ENCODE results near the gene CCNY.

The CCNY gene

GRCh38 chr10:35579116-35579515 lies 242.8 kb downstream of the CCNY start:
- Histone ChIP-seq H3K9ac (ENCODE audit: low read length) (no peak overlapping the region), H3K27me3 (replicated peaks; ENCODE audit: insufficient read depth, low read length) (no peaks in the 10 kb centered on the region), H3K4me1 (ENCODE audit: low read length) (no peaks in the 10 kb centered on the region), H3K9me2 (replicated peaks; ENCODE audit: insufficient read depth, low read length) (no peaks in the 10 kb centered on the region), H2AFZ (ENCODE audit: low read length) (no peak overlapping the region), H3K36me3 (replicated peaks; ENCODE audit: insufficient read depth, low read length) (no peaks in the 10 kb centered on the region), H3F3A (ENCODE audit: insufficient read depth, low read length) (no peaks in the 10 kb centered on the region), H4K20me1 (ENCODE audit: insufficient read depth, low read length) (no peaks in the 10 kb centered on the region), H3K4me2 (ENCODE audit: low read depth, low read length) (no peak overlapping the region), H3K79me2 (ENCODE audit: low read length) (no peaks in the 10 kb centered on the region), H3K27ac (ENCODE audit: low read length) (no peak overlapping the region), H3K4me3 (ENCODE audit: low read length) (no peak overlapping the region), H3K9me3 (replicated peaks; ENCODE audit: insufficient read depth, low read length) (no peaks in the 10 kb centered on the region)
- no peak for DNase-seq
- no peak for TF ChIP-seq CTCF (IDR thresholded peaks at IDR 0.05; ENCODE audit: low read length)
- TF ChIP-seq EZH2phosphoT487 (IDR thresholded peaks at IDR 0.05; ENCODE audit: low read length), result no peak
- no peak for TF ChIP-seq EZH2 (optimal IDR thresholded peaks at IDR 0.05; ENCODE audit: low read depth, low read length)

GRCh38 chr10:35579726-35580422 lies 243.6 kb downstream of the CCNY start:
- Histone ChIP-seq H3K27me3 (replicated peaks; ENCODE audit: insufficient read depth, low read length) (no peaks in the 10 kb centered on the region), H3K79me2 (ENCODE audit: low read length) (no peaks in the 10 kb centered on the region), H3K4me3 (ENCODE audit: low read length) (no peak overlapping the region), H3K36me3 (replicated peaks; ENCODE audit: insufficient read depth, low read length) (no peaks in the 10 kb centered on the region), H3K4me1 (ENCODE audit: low read length) (no peaks in the 10 kb centered on the region), H3K4me2 (ENCODE audit: low read depth, low read length) (no peak overlapping the region), H3K9ac (ENCODE audit: low read length) (no peak overlapping the region), H3F3A (ENCODE audit: insufficient read depth, low read length) (no peaks in the 10 kb centered on the region), H2AFZ (ENCODE audit: low read length) (no peak overlapping the region), H3K9me2 (replicated peaks; ENCODE audit: insufficient read depth, low read length) (no peaks in the 10 kb centered on the region), H3K27ac (ENCODE audit: low read length) (no peak overlapping the region), H4K20me1 (ENCODE audit: insufficient read depth, low read length) (no peaks in the 10 kb centered on the region), H3K9me3 (replicated peaks; ENCODE audit: insufficient read depth, low read length) (no peaks in the 10 kb centered on the region)
- TF ChIP-seq EZH2phosphoT487 (IDR thresholded peaks at IDR 0.05; ENCODE audit: low read length), result no peak
- no peak for TF ChIP-seq EZH2 (optimal IDR thresholded peaks at IDR 0.05; ENCODE audit: low read depth, low read length)
- no peak for TF ChIP-seq CTCF (IDR thresholded peaks at IDR 0.05; ENCODE audit: low read length)
- no peak for DNase-seq

- DNase-seq, result no peak
- H3K4me3 ChIP-seq (ENCODE audit: low read length), result no peak overlapping the region
- H2AFZ ChIP-seq (ENCODE audit: low read length), result no peak overlapping the region
- H3K9ac ChIP-seq (ENCODE audit: low read length), result no peak overlapping the region
- no peaks in the 10 kb centered on the region for H3K9me3 ChIP-seq (replicated peaks; ENCODE audit: insufficient read depth, low read length)
- no peaks in the 10 kb centered on the region for H3K79me2 ChIP-seq (ENCODE audit: low read length)
- H3F3A ChIP-seq (ENCODE audit: insufficient read depth, low read length), result no peaks in the 10 kb centered on the region
- H3K27ac ChIP-seq (ENCODE audit: low read length), result no peak overlapping the region
- H3K27me3 ChIP-seq (replicated peaks; ENCODE audit: insufficient read depth, low read length), result no peaks in the 10 kb centered on the region
- H3K36me3 ChIP-seq (replicated peaks; ENCODE audit: insufficient read depth, low read length), result no peaks in the 10 kb centered on the region
- TF ChIP-seq EZH2 (optimal IDR thresholded peaks at IDR 0.05; ENCODE audit: low read depth, low read length) (no peak), EZH2phosphoT487 (IDR thresholded peaks at IDR 0.05; ENCODE audit: low read length) (no peak), CTCF (IDR thresholded peaks at IDR 0.05; ENCODE audit: low read length) (no peak)
- H3K4me2 ChIP-seq (ENCODE audit: low read depth, low read length), result no peak overlapping the region
- no peaks in the 10 kb centered on the region for H3K4me1 ChIP-seq (ENCODE audit: low read length)
- no peaks in the 10 kb centered on the region for H4K20me1 ChIP-seq (ENCODE audit: insufficient read depth, low read length)
- H3K9me2 ChIP-seq (replicated peaks; ENCODE audit: insufficient read depth, low read length), result no peaks in the 10 kb centered on the region
Measured at GRCh38 chr10:35580423-35580770, 244.1 kb downstream of the CCNY start.

Measured in MM.1S (cell line).